Naive thymus-derived CD4-positive, alpha-beta T cell (primary cell): ENCODE measurements around the gene DAAM2. TPM values are rescaled to one million over a fixed set of nuclear protein-coding genes. Genes with fewer than 3 reads are reported as not detected.

Source experiments
- ATAC-seq: fragments of 150-1000 bp; cut with Tn5 transposase; 2 replicates; pipeline ENCODE4 v1.10.0; 2021; ENCODE audit warnings: mild to moderate bottlenecking, moderate library complexity
- CTCF ChIA-PET: fragments of 350-600 bp; sonication (Branson Sonifier 250); formaldehyde crosslinking; loops from one replicate; lab custom pipeline; 2021; ENCODE audit warnings: antibody characterized with exemption; lab: Charles Lee
- POLR2A ChIA-PET: fragments of 350-600 bp; sonication (Branson Sonifier 250); formaldehyde crosslinking; loops from one replicate; lab custom pipeline; 2021; ENCODE audit warnings: antibody characterized with exemption, inconsistent platforms; lab: Charles Lee
- DNase-seq, 9 donors: peaks; one replicate each; pipeline versions ENCODE4 v3.0.0 to v3.0.0-alpha.2; 2020 to 2022; ENCODE audit warnings: mixed read lengths in 1 of 9
- H3K27ac ChIP-seq: one replicate; pipeline ENCODE4 v1.7.0; 2013; ENCODE audit warnings: mild to moderate bottlenecking, low read depth, low read length, moderate library complexity
- H3K27me3 ChIP-seq, 2 donors: one replicate each; pipeline ENCODE4 v1.7.0; 2013; ENCODE audit warnings: low read length in 2 of 2, mild to moderate bottlenecking in 2 of 2, moderate library complexity in 2 of 2; ENCODE audit not compliant: control insufficient read depth in 2 of 2, insufficient read depth in 2 of 2
- H3K36me3 ChIP-seq, 3 experiments: 1 replicate in 2 of 3; 2 replicates in 1 of 3; pipeline ENCODE4 v1.7.0; 2013; ENCODE audit warnings: low read length in 3 of 3, mild to moderate bottlenecking in 3 of 3, moderate library complexity in 1 of 3; ENCODE audit not compliant: insufficient read depth in 3 of 3, control insufficient read depth in 2 of 3
- H3K4me1 ChIP-seq, 2 donors: one replicate each; pipeline ENCODE4 v1.7.0; 2013; ENCODE audit warnings: low read length in 2 of 2, mild to moderate bottlenecking in 2 of 2, moderate library complexity in 1 of 2; ENCODE audit not compliant: control insufficient read depth in 2 of 2, insufficient read depth in 2 of 2
- H3K4me3 ChIP-seq: 2 replicates; pipeline ENCODE4 v1.7.0; 2013; ENCODE audit warnings: mild to moderate bottlenecking, low read length
- H3K9me3 ChIP-seq, 3 experiments: 1 replicate in 2 of 3; 2 replicates in 1 of 3; pipeline ENCODE4 v1.7.0; 2013; ENCODE audit warnings: low read length in 3 of 3; ENCODE audit not compliant: control insufficient read depth in 2 of 3
- H3K27ac Mint-ChIP-seq, 9 donors: one replicate each; pipeline ENCODE4 v1.8.0; 2020 to 2022; ENCODE audit warnings: mixed read lengths in 9 of 9, mild to moderate bottlenecking in 8 of 9, moderate library complexity in 5 of 9, inconsistent platforms in 2 of 9
- H3K27me3 Mint-ChIP-seq, 5 donors: one replicate each; pipeline ENCODE4 v1.8.0; 2021 to 2022; ENCODE audit warnings: mixed read lengths in 5 of 5, mild to moderate bottlenecking in 1 of 5
- H3K36me3 Mint-ChIP-seq, 5 donors: one replicate each; pipeline ENCODE4 v1.8.0; 2020 to 2022; ENCODE audit warnings: mixed read lengths in 5 of 5, mild to moderate bottlenecking in 3 of 5, inconsistent platforms in 1 of 5
- H3K4me1 Mint-ChIP-seq, 7 donors: one replicate each; pipeline ENCODE4 v1.8.0; 2020 to 2022; ENCODE audit warnings: mixed read lengths in 7 of 7, mild to moderate bottlenecking in 3 of 7, inconsistent platforms in 1 of 7
- H3K4me3 Mint-ChIP-seq, 10 donors: one replicate each; pipeline ENCODE4 v1.8.0; 2020 to 2022; ENCODE audit warnings: mild to moderate bottlenecking in 10 of 10, mixed read lengths in 10 of 10, moderate library complexity in 6 of 10, inconsistent platforms in 2 of 10
- H3K9me3 Mint-ChIP-seq, 11 donors: one replicate each; pipeline ENCODE4 v1.8.0; 2020 to 2022; ENCODE audit warnings: mixed read lengths in 11 of 11, mild to moderate bottlenecking in 4 of 11, inconsistent platforms in 1 of 11, moderate library complexity in 1 of 11
- intact Hi-C, 2 donors: fragments of 100-400 bp; cut with micrococcal nuclease; formaldehyde crosslinking; loops; one replicate each; pipeline ENCODE4 v1.15.1; 2023
- polyA plus RNA-seq, 2 donors: library from polyadenylated mRNA; unstranded; fragments of 300-500 nt; fragmentation: Illumina TruSeq; gene quantifications; one replicate each; pipeline ENCODE4 v1.2.3, GENCODE V29; 2021
- total RNA-seq, 6 experiments: library from RNA in 5 of 6; stranded (reverse) in 5 of 6; gene quantifications; 1 replicate in 5 of 6; 2 replicates in 1 of 6; pipeline ENCODE4 v1.2.3 and lab custom pipeline; 2021 to 2026

DAAM2 gene
- total and polyA plus RNA-seq, 7 experiments from 2014 or later = not detected

- no peak overlapping the region for H3K4me3 ChIP-seq
- ATAC-seq = no peak
- no peak overlapping the region for H3K27ac ChIP-seq
- H3K9me3 ChIP-seq = no peaks in the 10 kb centered on the region
- no peak overlapping the region for H3K27ac Mint-ChIP-seq
- CTCF ChIA-PET = no interaction called here
- no peaks in the 10 kb centered on the region for H3K4me1 ChIP-seq
- peaks cover 0 to 3% (median 0%) of the 10 kb centered on the region in 3 experiments for H3K36me3 ChIP-seq
- H3K27me3 Mint-ChIP-seq = no peaks in the 10 kb centered on the region
- peaks cover 0 to 6% (median 0%) of the 10 kb centered on the region in 7 donors for H3K4me1 Mint-ChIP-seq
- no peak overlapping the region for H3K4me3 Mint-ChIP-seq
- H3K9me3 Mint-ChIP-seq = no peaks in the 10 kb centered on the region
- DNase-seq = no peak
- no peaks in the 10 kb centered on the region for H3K27me3 ChIP-seq
- POLR2A ChIA-PET = no interaction called here
- intact Hi-C loops = no loop called here
- H3K36me3 Mint-ChIP-seq = peaks cover 0 to 32% (median 4%) of the 10 kb centered on the region in 5 donors
Measured at GRCh38 chr6:39913391-39913916, 121.3 kb downstream of the DAAM2 start.

- ChIA-PET POLR2A (no interaction called here), CTCF (no interaction called here)
- peaks cover 0 to 3% (median 0%) of the 10 kb centered on the region in 3 experiments for H3K36me3 ChIP-seq
- H3K9me3 ChIP-seq = no peaks in the 10 kb centered on the region
- H3K4me1 ChIP-seq = no peaks in the 10 kb centered on the region
- peaks cover 0 to 32% (median 4%) of the 10 kb centered on the region in 5 donors for H3K36me3 Mint-ChIP-seq
- H3K9me3 Mint-ChIP-seq = no peaks in the 10 kb centered on the region
- no peaks in the 10 kb centered on the region for H3K27me3 Mint-ChIP-seq
- no peak overlapping the region for H3K27ac ChIP-seq
- DNase-seq = no peak
- H3K27me3 ChIP-seq = no peaks in the 10 kb centered on the region
- intact Hi-C loops = no loop called here
- no peak overlapping the region for H3K4me3 ChIP-seq
- no peak overlapping the region for H3K27ac Mint-ChIP-seq
- peaks cover 0 to 6% (median 0%) of the 10 kb centered on the region in 7 donors for H3K4me1 Mint-ChIP-seq
- H3K4me3 Mint-ChIP-seq = no peak overlapping the region
- no peak for ATAC-seq
Measured at GRCh38 chr6:39914239-39914638, 122.1 kb downstream of the DAAM2 start.

- DNase-seq (no peak), ATAC-seq (no peak)
- CTCF ChIA-PET = no interaction called here
- Histone ChIP-seq H3K4me1 (no peaks in the 10 kb centered on the region), H3K27ac (no peak overlapping the region), H3K9me3 (no peaks in the 10 kb centered on the region), H3K27me3 (no peaks in the 10 kb centered on the region), H3K4me3 (no peak overlapping the region), H3K36me3 (peaks cover 0 to 3% (median 0%) of the 10 kb centered on the region in 3 experiments)
- POLR2A ChIA-PET = no interaction called here
- no peaks in the 10 kb centered on the region for H3K27me3 Mint-ChIP-seq
- intact Hi-C loops = no loop called here
- no peak overlapping the region for H3K27ac Mint-ChIP-seq
- H3K36me3 Mint-ChIP-seq = peaks cover 0 to 32% (median 4%) of the 10 kb centered on the region in 5 donors
- peaks cover 0 to 5% (median 0%) of the 10 kb centered on the region in 7 donors for H3K4me1 Mint-ChIP-seq
- no peak overlapping the region for H3K4me3 Mint-ChIP-seq
- no peaks in the 10 kb centered on the region for H3K9me3 Mint-ChIP-seq
Measured at GRCh38 chr6:39915866-39916265, 123.7 kb downstream of the DAAM2 start.

- peaks cover 0 to 5% (median 1%) of the 10 kb centered on the region in 7 donors for H3K4me1 Mint-ChIP-seq
- intact Hi-C loops = no loop called here
- Histone ChIP-seq H3K36me3 (peaks cover 0 to 3% (median 0%) of the 10 kb centered on the region in 3 experiments), H3K4me3 (no peak overlapping the region), H3K4me1 (no peaks in the 10 kb centered on the region), H3K9me3 (no peaks in the 10 kb centered on the region), H3K27me3 (no peaks in the 10 kb centered on the region), H3K27ac (no peak overlapping the region)
- peaks cover 0 to 32% (median 4%) of the 10 kb centered on the region in 5 donors for H3K36me3 Mint-ChIP-seq
- CTCF ChIA-PET = no interaction called here
- no peak overlapping the region for H3K4me3 Mint-ChIP-seq
- no peaks in the 10 kb centered on the region for H3K9me3 Mint-ChIP-seq
- DNase-seq (no peak), ATAC-seq (no peak)
- no peaks in the 10 kb centered on the region for H3K27me3 Mint-ChIP-seq
- no peak overlapping the region for H3K27ac Mint-ChIP-seq
- POLR2A ChIA-PET = no interaction called here
Measured at GRCh38 chr6:39917329-39917728, 125.2 kb downstream of the DAAM2 start.

GRCh38 chr6:39917981-39918380 is 125.8 kb downstream of the DAAM2 start:
- Histone ChIP-seq H3K4me1 (no peaks in the 10 kb centered on the region), H3K27ac (no peak overlapping the region), H3K36me3 (peaks cover 0 to 3% (median 0%) of the 10 kb centered on the region in 3 experiments), H3K27me3 (no peaks in the 10 kb centered on the region), H3K9me3 (no peaks in the 10 kb centered on the region), H3K4me3 (no peak overlapping the region)
- Mint-ChIP-seq H3K27me3 (no peaks in the 10 kb centered on the region), H3K4me1 (peaks cover 0 to 11% (median 5%) of the 10 kb centered on the region in 7 donors), H3K36me3 (peaks cover 0 to 32% (median 4%) of the 10 kb centered on the region in 5 donors), H3K27ac (no peak overlapping the region), H3K4me3 (no peak overlapping the region), H3K9me3 (no peaks in the 10 kb centered on the region)
- POLR2A ChIA-PET = no interaction called here
- DNase-seq (no peak), ATAC-seq (no peak)
- CTCF ChIA-PET = no interaction called here
- intact Hi-C loops = no loop called here

- no peak overlapping the region for H3K4me3 Mint-ChIP-seq
- H3K27ac Mint-ChIP-seq = no peak overlapping the region
- H3K27me3 Mint-ChIP-seq = no peaks in the 10 kb centered on the region
- H3K36me3 Mint-ChIP-seq = peaks cover 0 to 26% (median 4%) of the 10 kb centered on the region in 5 donors
- H3K36me3 ChIP-seq = peaks cover 0 to 3% (median 0%) of the 10 kb centered on the region in 3 experiments
- peaks cover 0 to 14% (median 7%) of the 10 kb centered on the region in 7 donors for H3K4me1 Mint-ChIP-seq
- DNase-seq (no peak), ATAC-seq (no peak)
- ChIA-PET CTCF (no interaction called here), POLR2A (no interaction called here)
- H3K4me1 ChIP-seq = no peaks in the 10 kb centered on the region
- no peaks in the 10 kb centered on the region for H3K9me3 ChIP-seq
- no peaks in the 10 kb centered on the region for H3K9me3 Mint-ChIP-seq
- H3K4me3 ChIP-seq = no peak overlapping the region
- H3K27me3 ChIP-seq = no peaks in the 10 kb centered on the region
- no peak overlapping the region for H3K27ac ChIP-seq
- intact Hi-C loops = no loop called here
Measured at GRCh38 chr6:39918831-39919230, 126.7 kb downstream of the DAAM2 start.

- H3K27me3 ChIP-seq = no peaks in the 10 kb centered on the region
- CTCF ChIA-PET = no interaction called here
- Mint-ChIP-seq H3K36me3 (peaks cover 0 to 18% (median 4%) of the 10 kb centered on the region in 5 donors), H3K27ac (no peak overlapping the region), H3K9me3 (no peaks in the 10 kb centered on the region), H3K4me1 (peaks cover 0 to 17% (median 7%) of the 10 kb centered on the region in 7 donors), H3K27me3 (no peaks in the 10 kb centered on the region), H3K4me3 (no peak overlapping the region)
- H3K9me3 ChIP-seq = no peaks in the 10 kb centered on the region
- no peak overlapping the region for H3K4me3 ChIP-seq
- POLR2A ChIA-PET = no interaction called here
- no peak for DNase-seq
- H3K36me3 ChIP-seq = no peaks in the 10 kb centered on the region
- no peaks in the 10 kb centered on the region for H3K4me1 ChIP-seq
- H3K27ac ChIP-seq = no peak overlapping the region
- no peak for ATAC-seq
- intact Hi-C loops = no loop called here
Measured at GRCh38 chr6:39920157-39920556, 128.0 kb downstream of the DAAM2 start.
